H9 (cell line): ENCODE measurements around the gene WDR89. TPM values are rescaled to one million over a fixed set of nuclear protein-coding genes. Genes with fewer than 3 reads are reported as not detected.

ENCODE experiments used
- DNase-seq: peaks from one replicate; pipeline ENCODE4 v3.0.0-alpha.2; 2017
- H2AFZ ChIP-seq: one replicate; pipeline ENCODE4 v1.6.1; 2013; ENCODE audit warnings: mild to moderate bottlenecking, low read length, control low read depth, moderate library complexity
- H2AK5ac ChIP-seq: 2 replicates; pipeline ENCODE4 v1.6.1; 2013; ENCODE audit warnings: low read length, control low read depth, mixed read lengths; ENCODE audit not compliant: insufficient read length
- H2BK120ac ChIP-seq: one replicate; pipeline ENCODE4 v1.6.1; 2013; ENCODE audit warnings: low read depth, mild to moderate bottlenecking, low read length, control low read depth, inconsistent platforms; ENCODE audit not compliant: poor library complexity, severe bottlenecking
- H2BK12ac ChIP-seq: 2 replicates; pipeline ENCODE4 v1.6.1; 2013; ENCODE audit warnings: low read length, control low read depth, mixed read lengths, low read depth; ENCODE audit not compliant: insufficient read length
- H2BK15ac ChIP-seq: 2 replicates; pipeline ENCODE4 v1.6.1; 2013; ENCODE audit warnings: low read depth, low read length, control low read depth
- H2BK20ac ChIP-seq: one replicate; pipeline ENCODE4 v1.6.1; 2013; ENCODE audit warnings: low read depth, mild to moderate bottlenecking, low read length, control low read depth, inconsistent platforms; ENCODE audit not compliant: poor library complexity, severe bottlenecking
- H2BK5ac ChIP-seq: 2 replicates; pipeline ENCODE4 v1.6.1; 2013; ENCODE audit warnings: low read length, control low read depth, mixed read lengths; ENCODE audit not compliant: insufficient read length
- H3K14ac ChIP-seq: 2 replicates; pipeline ENCODE4 v1.6.1; 2013; ENCODE audit warnings: low read length, control low read depth; ENCODE audit not compliant: insufficient read depth
- H3K18ac ChIP-seq: 2 replicates; pipeline ENCODE4 v1.6.1; 2013; ENCODE audit warnings: low read depth, mild to moderate bottlenecking, mixed read lengths, low read length, control low read depth; ENCODE audit not compliant: insufficient read length
- H3K23ac ChIP-seq: 2 replicates; pipeline ENCODE4 v1.6.1; 2013; ENCODE audit warnings: low read length, control low read depth, mixed read lengths, low read depth; ENCODE audit not compliant: insufficient read length
- H3K23me2 ChIP-seq: 2 replicates; pipeline ENCODE4 v1.6.1; 2013; ENCODE audit warnings: low read depth, mild to moderate bottlenecking, mixed read lengths, low read length, control low read depth; ENCODE audit not compliant: insufficient read length, poor library complexity, severe bottlenecking
- H3K27ac ChIP-seq: 2 replicates; pipeline ENCODE4 v1.5.1; 2013; ENCODE audit warnings: low read length, control low read depth, mixed read lengths, low read depth; ENCODE audit not compliant: insufficient read length
- H3K27me3 ChIP-seq: 2 replicates; pipeline ENCODE4 v1.6.1; 2013; ENCODE audit warnings: low read length, control low read depth, inconsistent platforms; ENCODE audit not compliant: insufficient read depth
- H3K4ac ChIP-seq: 2 replicates; pipeline ENCODE4 v1.6.1; 2013; ENCODE audit warnings: low read depth, mild to moderate bottlenecking, control low read depth, inconsistent platforms, low read length, moderate library complexity
- H3K4me1 ChIP-seq: 2 replicates; pipeline ENCODE4 v1.6.1; 2013; ENCODE audit warnings: low read length, control low read depth, inconsistent platforms; ENCODE audit not compliant: insufficient read depth
- H3K4me2 ChIP-seq: 2 replicates; pipeline ENCODE4 v1.6.1; 2013; ENCODE audit warnings: low read length, control low read depth, mixed read lengths; ENCODE audit not compliant: insufficient read length, insufficient read depth
- H3K56ac ChIP-seq: 2 replicates; pipeline ENCODE4 v1.6.1; 2013; ENCODE audit warnings: low read depth, mild to moderate bottlenecking, mixed read lengths, low read length, control low read depth; ENCODE audit not compliant: insufficient read length
- H3K79me1 ChIP-seq: 2 replicates; pipeline ENCODE4 v1.6.1; 2013; ENCODE audit warnings: low read depth, mild to moderate bottlenecking, moderate library complexity, low read length, control low read depth, inconsistent platforms; ENCODE audit not compliant: insufficient read depth, poor library complexity, severe bottlenecking
- H3K79me2 ChIP-seq: 2 replicates; pipeline ENCODE4 v1.6.1; 2013; ENCODE audit warnings: low read length, control low read depth, inconsistent platforms; ENCODE audit not compliant: insufficient read depth
- H3K9ac ChIP-seq: 2 replicates; pipeline ENCODE4 v1.6.1; 2013; ENCODE audit warnings: low read length, control low read depth, mixed read lengths; ENCODE audit not compliant: insufficient read length; ENCODE audit errors: extremely low read depth
- H3K9me3 ChIP-seq: one replicate; pipeline ENCODE4 v1.6.1; 2013; ENCODE audit warnings: low read depth, low read length, inconsistent platforms; ENCODE audit not compliant: control insufficient read depth
- H3T11ph ChIP-seq: one replicate; pipeline ENCODE4 v1.6.1; 2013; ENCODE audit warnings: mild to moderate bottlenecking, low read length, control low read depth, inconsistent platforms
- H4K20me1 ChIP-seq: one replicate; pipeline ENCODE4 v1.6.1; 2013; ENCODE audit not compliant: control insufficient read depth, insufficient read length, insufficient read depth
- H4K5ac ChIP-seq: 2 replicates; pipeline ENCODE4 v1.6.1; 2013; ENCODE audit warnings: low read depth, mild to moderate bottlenecking, mixed read lengths, low read length, control low read depth; ENCODE audit not compliant: insufficient read length
- H4K8ac ChIP-seq: replicated peaks from 2 replicates; pipeline ENCODE4 v1.6.1; 2013; ENCODE audit warnings: low read length, control low read depth, mixed read lengths, low read depth; ENCODE audit not compliant: insufficient read length
- H4K91ac ChIP-seq: 2 replicates; pipeline ENCODE4 v1.6.1; 2013; ENCODE audit warnings: low read depth, mild to moderate bottlenecking, moderate library complexity, mixed read lengths, low read length, control low read depth; ENCODE audit not compliant: insufficient read length
- H3K27ac Mint-ChIP-seq, 3 experiments: 2 replicates in 2 of 3; 3 replicates in 1 of 3; pipeline ENCODE4 v1.8.0; 2020 to 2021; ENCODE audit warnings: mixed read lengths in 3 of 3, mild to moderate bottlenecking in 1 of 3, moderate library complexity in 1 of 3
- H3K27me3 Mint-ChIP-seq: 2 replicates; pipeline ENCODE4 v1.8.0; 2021; ENCODE audit warnings: low read depth, mild to moderate bottlenecking, moderate library complexity, mixed read lengths
- H3K36me3 Mint-ChIP-seq, 3 experiments: 2 replicates in 2 of 3; 3 replicates in 1 of 3; pipeline ENCODE4 v1.8.0; 2020 to 2021; ENCODE audit warnings: low read depth in 3 of 3, mixed read lengths in 3 of 3; ENCODE audit not compliant: insufficient read depth in 1 of 3
- H3K4me1 Mint-ChIP-seq, 2 experiments: 2 replicates each; pipeline ENCODE4 v1.8.0; 2020; ENCODE audit warnings: mixed read lengths in 2 of 2
- H3K4me3 Mint-ChIP-seq, 2 experiments: 2 replicates in 1 of 2; 3 replicates in 1 of 2; pipeline ENCODE4 v1.8.0; 2020 to 2021; ENCODE audit warnings: mild to moderate bottlenecking in 2 of 2, mixed read lengths in 2 of 2, moderate library complexity in 1 of 2
- H3K9me3 Mint-ChIP-seq, 2 experiments: 2 replicates in 1 of 2; 3 replicates in 1 of 2; pipeline ENCODE4 v1.8.0; 2020; ENCODE audit warnings: mild to moderate bottlenecking in 2 of 2, mixed read lengths in 2 of 2, moderate library complexity in 1 of 2
- CTCF ChIP-seq: fragments of 200-600 bp; sonication (generic); conservative IDR thresholded peaks from 3 replicates; pipeline ENCODE4 v1.8.0; 2021; ENCODE audit warnings: antibody characterized with exemption, mild to moderate bottlenecking
- WGBS: extraction: QIAGEN DNeasy Blood & Tissue Kit; methylation state at CpG from one replicate; pipeline ENCODE4 v1.1.7; 2013; ENCODE audit warnings: missing lambda C conversion rate, low lambda C conversion rate, mixed read lengths; ENCODE audit not compliant: insufficient read length; ENCODE audit errors: extremely low coverage; 5-methylcytosine and 5-hydroxymethylcytosine counted together
- total RNA-seq: library from RNA; stranded (reverse); gene quantifications from 2 replicates; pipeline ENCODE4 v1.2.1, GENCODE V29; 2021

Gene WDR89
- total RNA-seq, 1 experiment from 2014 or later: 24.0 TPM

- Histone ChIP-seq H3K23me2 (no peaks in the 10 kb centered on the region), H4K5ac (no peak overlapping the region), H3K9me3 (no peaks in the 10 kb centered on the region), H2AFZ (no peak overlapping the region), H3K4me1 (no peaks in the 10 kb centered on the region), H2BK20ac (no peak overlapping the region), H3K14ac (no peak overlapping the region), H3K27me3 (no peaks in the 10 kb centered on the region), H3K9ac (no peak overlapping the region), H3K4me2 (no peak overlapping the region), H4K20me1 (no peaks in the 10 kb centered on the region), H4K91ac (no peak overlapping the region), H2BK120ac (no peak overlapping the region), H2BK15ac (no peak overlapping the region), H3K27ac (no peak overlapping the region), H2BK12ac (no peak overlapping the region), H3T11ph (no peak overlapping the region), H2BK5ac (no peak overlapping the region), H3K4ac (no peak overlapping the region), H3K18ac (no peak overlapping the region), H3K79me1 (no peaks in the 10 kb centered on the region), H2AK5ac (no peak overlapping the region), H3K56ac (no peak overlapping the region), H3K79me2 (no peaks in the 10 kb centered on the region), H4K8ac (no peak overlapping the region), H3K23ac (no peak overlapping the region)
- no peak for TF ChIP-seq CTCF
- no peak overlapping the region for H3K4me3 Mint-ChIP-seq
- no peaks in the 10 kb centered on the region for H3K4me1 Mint-ChIP-seq
- peaks cover 3% of the 10 kb centered on the region; the same call in 1 of the 2 replicates for H3K27me3 Mint-ChIP-seq
- H3K27ac Mint-ChIP-seq: no peak overlapping the region
- no peaks in the 10 kb centered on the region for H3K9me3 Mint-ChIP-seq
- no CpG with 5 or more reads among the region's 3 CpGs for WGBS
- H3K36me3 Mint-ChIP-seq: no peaks in the 10 kb centered on the region
- DNase-seq: no peak
Observed at GRCh38 chr14:63562405-63562804, 79.3 kb downstream of the WDR89 start.
